CD4-positive, alpha-beta memory T cell (primary cell): ENCODE results near the gene POU6F1. TPM values are rescaled to one million over a fixed set of nuclear protein-coding genes. Genes with fewer than 3 reads are reported as not detected.

Experiments
- CTCF ChIA-PET: fragments of 350-600 bp; sonication (Branson Sonifier 250); formaldehyde crosslinking; loops from one replicate; lab custom pipeline; 2021; ENCODE audit warnings: inconsistent platforms; ENCODE audit not compliant: partially characterized antibody; lab: Charles Lee
- POLR2A ChIA-PET: fragments of 350-600 bp; sonication (Branson Sonifier 250); formaldehyde crosslinking; loops from one replicate; lab custom pipeline; 2021; ENCODE audit not compliant: partially characterized antibody; lab: Charles Lee
- DNase-seq, 5 donors: peaks; one replicate each; pipeline versions ENCODE4 v3.0.0 to v3.0.0-alpha.2; 2020 to 2022; ENCODE audit warnings: mixed read lengths in 1 of 5
- H3K27ac ChIP-seq: one replicate; pipeline ENCODE4 v1.7.0; 2013; ENCODE audit warnings: low read depth, low read length
- H3K27me3 ChIP-seq: 2 replicates; pipeline ENCODE4 v1.7.0; 2013; ENCODE audit warnings: mild to moderate bottlenecking, low read length, moderate library complexity; ENCODE audit not compliant: insufficient read depth
- H3K36me3 ChIP-seq: 2 replicates; pipeline ENCODE4 v1.7.0; 2013; ENCODE audit warnings: mild to moderate bottlenecking, low read length, moderate library complexity; ENCODE audit not compliant: insufficient read depth
- H3K4me1 ChIP-seq: 2 replicates; pipeline ENCODE4 v1.7.0; 2013; ENCODE audit warnings: mild to moderate bottlenecking, low read length, moderate library complexity; ENCODE audit not compliant: insufficient read depth
- H3K4me3 ChIP-seq, 2 donors: one replicate each; pipeline ENCODE4 v1.7.0; 2013; ENCODE audit warnings: low read length in 2 of 2, mild to moderate bottlenecking in 1 of 2
- H3K9me3 ChIP-seq, 2 donors: one replicate each; pipeline ENCODE4 v1.7.0; 2013; ENCODE audit warnings: low read length in 2 of 2, control low read depth in 1 of 2; ENCODE audit not compliant: control insufficient read depth in 1 of 2
- H3K27ac Mint-ChIP-seq, 7 donors: one replicate each; pipeline ENCODE4 v1.8.0; 2020 to 2021; ENCODE audit warnings: mixed read lengths in 7 of 7, mild to moderate bottlenecking in 6 of 7, inconsistent platforms in 3 of 7, moderate library complexity in 3 of 7
- H3K27me3 Mint-ChIP-seq, 2 donors: one replicate each; pipeline ENCODE4 v1.8.0; 2020 to 2021; ENCODE audit warnings: mixed read lengths in 2 of 2
- H3K36me3 Mint-ChIP-seq, 2 donors: one replicate each; pipeline ENCODE4 v1.8.0; 2020 to 2021; ENCODE audit warnings: mixed read lengths in 2 of 2, inconsistent platforms in 1 of 2, mild to moderate bottlenecking in 1 of 2
- H3K4me1 Mint-ChIP-seq, 4 donors: one replicate each; pipeline ENCODE4 v1.8.0; 2020 to 2021; ENCODE audit warnings: mixed read lengths in 4 of 4, mild to moderate bottlenecking in 1 of 4
- H3K4me3 Mint-ChIP-seq, 8 donors: one replicate each; pipeline ENCODE4 v1.8.0; 2020 to 2021; ENCODE audit warnings: mixed read lengths in 8 of 8, mild to moderate bottlenecking in 7 of 8, moderate library complexity in 6 of 8, inconsistent platforms in 3 of 8
- H3K9me3 Mint-ChIP-seq, 8 donors: one replicate each; pipeline ENCODE4 v1.8.0; 2020 to 2021; ENCODE audit warnings: mixed read lengths in 8 of 8, mild to moderate bottlenecking in 5 of 8, inconsistent platforms in 3 of 8, moderate library complexity in 1 of 8
- intact Hi-C: fragments of 100-400 bp; cut with micrococcal nuclease; formaldehyde crosslinking; loops from one replicate; pipeline ENCODE4 v1.15.1; 2023
- polyA plus RNA-seq, 2 donors: library from polyadenylated mRNA; unstranded; fragments of 300-500 nt; fragmentation: Illumina TruSeq; gene quantifications; one replicate each; pipeline ENCODE4 v1.2.3, GENCODE V29; 2021
- total RNA-seq, 2 experiments: library from RNA; stranded (reverse); gene quantifications; one replicate each; pipeline ENCODE4 v1.2.3, GENCODE V29; 2021

POU6F1 gene
- total and polyA plus RNA-seq, 4 experiments from 2014 or later: 1.4 to 79.8 (median 40.2) TPM

DNA sequence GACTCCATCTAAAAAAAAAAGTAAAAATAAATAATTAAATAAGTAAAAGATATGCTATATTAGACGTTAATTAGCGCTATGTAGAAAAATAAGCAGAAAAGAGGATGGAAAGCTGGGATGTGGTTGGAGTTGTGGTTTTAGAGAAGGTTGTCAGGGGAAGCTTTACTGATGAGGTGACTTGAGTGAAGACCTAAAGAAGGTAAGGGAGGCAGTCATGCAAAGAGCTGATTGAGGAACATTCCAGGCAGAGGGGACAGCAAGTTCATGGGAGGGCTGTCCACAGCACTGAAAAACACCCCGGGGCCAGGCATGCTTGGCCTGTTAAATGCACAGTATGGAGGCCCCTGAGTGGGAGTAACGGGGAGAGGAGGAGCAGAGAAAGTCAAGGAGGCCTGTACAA, 36.7 kb upstream of the POU6F1 start:
- POLR2A ChIA-PET: no interaction called here
- Histone ChIP-seq H3K9me3 (no peaks in the 10 kb centered on the region), H3K27me3 (no peaks in the 10 kb centered on the region), H3K4me3 (no peak overlapping the region), H3K36me3 (no peaks in the 10 kb centered on the region), H3K4me1 (no peaks in the 10 kb centered on the region), H3K27ac (no peak overlapping the region)
- Mint-ChIP-seq H3K27ac (peak overlapping the region in 3 of 7 donors; percentile 23 to 69 (median 55)), H3K4me3 (peak overlapping the region in 1 of 8 donors; percentile 69), H3K27me3 (no peaks in the 10 kb centered on the region), H3K9me3 (no peaks in the 10 kb centered on the region), H3K36me3 (peaks cover 0 to 1% of the 10 kb centered on the region in 2 donors), H3K4me1 (peaks cover 2 to 9% (median 8%) of the 10 kb centered on the region in 4 donors)
- CTCF ChIA-PET: interaction anchor here (0.9 to 1.4 kb wide), 3 partner anchors 10 to 87 kb away, joined by 3 to 4 read pairs (median 3); no protein-coding TSS in a partner anchor
- no peak for DNase-seq
- intact Hi-C loops: no loop called here

DNA sequence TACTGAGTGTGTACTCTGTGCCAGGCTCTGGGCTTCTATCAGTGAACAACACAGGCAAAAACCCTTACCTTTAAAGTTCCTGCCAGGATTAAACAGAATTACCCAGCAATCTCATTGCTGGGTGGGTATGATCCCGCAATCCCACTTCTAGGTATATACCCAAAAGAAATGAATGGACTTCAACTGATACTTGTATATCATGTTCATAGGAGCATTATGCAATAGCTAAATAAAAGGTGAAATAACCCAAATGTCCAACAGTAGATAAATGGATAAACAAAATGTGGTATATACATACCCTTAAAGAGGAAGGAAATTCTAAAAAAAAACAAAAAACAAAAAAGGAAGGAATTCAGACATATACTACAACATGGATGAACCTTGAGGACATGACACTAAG, 35.4 kb upstream of the POU6F1 start:
- DNase-seq: no peak
- Histone ChIP-seq H3K9me3 (no peaks in the 10 kb centered on the region), H3K27ac (no peak overlapping the region), H3K36me3 (no peaks in the 10 kb centered on the region), H3K27me3 (no peaks in the 10 kb centered on the region), H3K4me1 (peaks cover 8% of the 10 kb centered on the region), H3K4me3 (no peak overlapping the region)
- H3K9me3 Mint-ChIP-seq: no peaks in the 10 kb centered on the region
- intact Hi-C loops: no loop called here
- POLR2A ChIA-PET: interaction anchor here (1.4 to 2.1 kb wide), 3 partner anchors 9 to 15 kb away, joined by 4 to 7 read pairs (median 5); partner anchors contain the start of gene DAZAP2
- CTCF ChIA-PET: interaction anchor here (0.9 to 2.4 kb wide), 7 partner anchors 10 to 555 kb away, joined by 3 to 15 read pairs (median 3); no protein-coding TSS in a partner anchor
- no peak overlapping the region for H3K4me3 Mint-ChIP-seq
- H3K27me3 Mint-ChIP-seq: no peaks in the 10 kb centered on the region
- H3K27ac Mint-ChIP-seq: peak overlapping the region in 2 of 7 donors; percentile 12 to 62
- peaks cover 0 to 1% of the 10 kb centered on the region in 2 donors for H3K36me3 Mint-ChIP-seq
- peaks cover 4 to 20% (median 12%) of the 10 kb centered on the region in 4 donors for H3K4me1 Mint-ChIP-seq

DNA sequence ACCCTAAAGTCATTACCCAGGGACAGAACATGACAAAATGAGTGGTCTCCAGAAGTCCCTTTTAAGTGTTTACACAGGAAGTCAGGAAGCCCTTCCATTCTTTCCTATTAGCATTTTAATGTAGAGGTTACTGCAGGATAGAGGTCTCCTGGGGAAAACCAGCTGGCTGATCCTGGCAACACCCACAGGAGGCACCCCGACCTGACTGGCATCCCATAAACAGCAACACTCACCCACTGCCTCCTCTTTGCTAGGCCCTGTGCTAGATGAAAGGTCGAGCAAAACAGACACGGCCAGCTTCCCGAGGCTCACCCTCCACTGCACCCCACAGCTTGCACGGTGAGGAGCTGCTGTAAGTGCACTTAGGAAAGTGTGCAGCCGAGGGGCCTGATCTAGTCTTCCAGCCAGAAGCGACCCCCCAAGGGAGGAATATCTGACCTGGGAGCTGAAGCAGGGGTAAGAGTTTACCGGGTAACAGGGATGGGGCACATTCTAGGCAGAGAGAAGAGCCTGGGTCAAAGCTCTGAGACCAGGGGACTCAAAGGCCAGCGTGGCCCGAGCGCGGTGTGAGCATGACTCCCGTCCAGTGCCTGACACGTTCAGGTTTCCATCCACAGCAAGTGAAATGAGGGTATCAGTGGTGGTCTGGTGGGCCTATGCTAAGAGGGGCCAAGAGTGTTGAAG, 29.8 kb upstream of the POU6F1 start:
- peak overlapping the region in 6 of 8 donors; percentile 20 to 59 (median 39) for H3K4me3 Mint-ChIP-seq

DNA sequence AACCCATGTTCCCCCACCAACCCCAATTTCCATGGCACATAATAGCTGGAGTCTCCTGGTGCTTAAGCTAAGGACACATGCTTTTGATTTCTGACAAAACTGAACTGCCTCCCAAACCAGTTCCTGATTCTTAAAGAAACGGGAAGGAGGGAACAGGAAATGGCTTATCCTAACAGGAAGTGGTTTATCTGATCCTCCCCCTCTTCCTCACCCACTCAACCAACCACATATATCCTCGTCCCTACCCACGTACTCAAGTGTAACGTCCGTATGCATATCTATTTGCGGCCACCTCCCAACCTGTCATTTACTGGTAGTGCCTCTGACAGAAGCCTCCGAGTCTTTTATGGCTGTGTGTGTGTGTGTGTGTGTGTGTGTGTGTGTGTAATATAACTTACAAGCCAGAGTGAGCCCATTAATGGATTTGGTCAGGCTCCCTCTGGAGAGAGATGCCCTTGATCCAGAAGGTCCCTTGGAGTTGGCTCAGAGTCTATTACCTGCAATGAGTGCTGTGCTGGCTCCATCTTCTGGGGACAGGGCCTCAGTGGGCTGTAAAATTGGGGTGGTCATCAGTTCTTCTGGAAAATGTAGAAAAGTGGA, 28.5 kb upstream of the POU6F1 start:
- ChIA-PET CTCF (interaction anchor here (1.0 to 1.2 kb wide), 3 partner anchors 28 to 200 kb away, joined by 3 to 4 read pairs (median 3); no protein-coding TSS in a partner anchor), POLR2A (interaction anchor here (1.1 to 3.2 kb wide), 4 partner anchors 8 to 84 kb away, joined by 3 to 16 read pairs (median 6); partner anchors contain the start of genes DAZAP2 and SMAGP)
- Histone ChIP-seq H3K36me3 (peaks cover 16% of the 10 kb centered on the region), H3K4me3 (no peak overlapping the region), H3K9me3 (no peaks in the 10 kb centered on the region), H3K27ac (peak overlapping the region; percentile 42), H3K4me1 (peaks cover 53% of the 10 kb centered on the region), H3K27me3 (no peaks in the 10 kb centered on the region)
- Mint-ChIP-seq H3K27me3 (no peaks in the 10 kb centered on the region), H3K36me3 (peaks cover 15 to 39% of the 10 kb centered on the region in 2 donors), H3K27ac (peak overlapping the region; percentile 88 to 100 (median 92)), H3K9me3 (peaks cover 0 to 2% (median 0%) of the 10 kb centered on the region in 8 donors), H3K4me1 (peaks cover 44 to 75% (median 55%) of the 10 kb centered on the region in 4 donors), H3K4me3 (peak overlapping the region in 7 of 8 donors; percentile 32 to 58 (median 45))
- intact Hi-C loops: no loop called here
- DNase-seq: peak; percentile 38 to 71 (median 57)

More for the DNA sequence above, 29.8 kb upstream of the POU6F1 start:
- intact Hi-C loops: no loop called here
- H3K4me3 ChIP-seq: no peak overlapping the region
- peaks cover 5% of the 10 kb centered on the region for H3K36me3 ChIP-seq
- POLR2A ChIA-PET: interaction anchor here (0.9 to 3.2 kb wide), 3 partner anchors 9 to 164 kb away, joined by 3 to 16 read pairs (median 3); partner anchors contain the start of genes CSRNP2 and DAZAP2
- Mint-ChIP-seq H3K36me3 (peaks cover 5 to 29% of the 10 kb centered on the region in 2 donors), H3K4me1 (peaks cover 38 to 61% (median 46%) of the 10 kb centered on the region in 4 donors), H3K9me3 (peaks cover 0 to 2% (median 0%) of the 10 kb centered on the region in 8 donors), H3K27me3 (no peaks in the 10 kb centered on the region), H3K27ac (peak overlapping the region; percentile 75 to 100 (median 93))
- H3K27ac ChIP-seq: peak overlapping the region; percentile 39
- CTCF ChIA-PET: interaction anchor here (1.0 kb wide), 1 partner anchor 29 kb away, joined by 3 read pairs; no protein-coding TSS in a partner anchor
- H3K9me3 ChIP-seq: no peaks in the 10 kb centered on the region
- H3K4me1 ChIP-seq: peaks cover 43% of the 10 kb centered on the region
- DNase-seq: no peak
- no peaks in the 10 kb centered on the region for H3K27me3 ChIP-seq

DNA sequence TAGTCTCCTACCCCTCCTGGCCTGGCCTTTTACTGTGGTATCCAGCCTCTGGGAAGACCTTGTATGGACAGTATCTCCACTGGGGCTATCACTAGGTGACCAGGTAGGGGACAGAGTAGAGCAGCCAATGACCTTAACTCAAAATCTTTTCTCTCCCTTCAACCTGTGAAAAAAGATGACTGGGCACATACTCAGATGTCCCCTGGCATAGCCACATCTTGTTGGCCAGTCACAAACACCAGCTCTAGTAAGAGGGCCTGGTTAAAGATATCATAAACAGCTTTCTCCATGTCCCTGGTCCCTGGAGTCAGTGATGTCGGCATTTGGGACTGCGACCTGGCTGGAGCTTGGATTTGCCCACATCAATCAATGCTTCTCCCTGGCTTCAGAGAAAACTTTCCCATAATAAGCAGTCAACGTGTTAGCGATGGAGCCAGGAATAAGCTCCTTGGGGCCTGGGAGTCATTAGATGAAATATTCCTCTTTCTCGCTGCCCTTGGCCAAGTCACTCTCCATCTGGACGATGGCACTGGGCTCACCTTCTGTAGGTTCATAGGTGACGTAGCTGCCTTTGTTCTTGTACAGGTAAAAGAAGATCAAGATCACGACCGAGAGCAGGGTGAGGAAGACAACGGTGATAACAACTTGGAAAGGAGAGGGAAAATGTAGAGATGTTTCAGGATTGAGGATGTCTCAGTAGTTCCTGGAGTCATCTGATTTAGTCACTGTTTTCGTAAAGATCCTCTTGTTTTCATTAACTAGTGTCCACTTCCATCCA, 27.8 kb upstream of the POU6F1 start:
- Histone ChIP-seq H3K4me1 (peaks cover 60% of the 10 kb centered on the region), H3K27me3 (no peaks in the 10 kb centered on the region), H3K36me3 (peaks cover 23% of the 10 kb centered on the region), H3K9me3 (no peaks in the 10 kb centered on the region), H3K4me3 (no peak overlapping the region), H3K27ac (peak overlapping the region; percentile 42)
- peaks cover 21 to 45% of the 10 kb centered on the region in 2 donors for H3K36me3 Mint-ChIP-seq
- ChIA-PET POLR2A (interaction anchor here (1.1 to 1.7 kb wide), 4 partner anchors 7 to 84 kb away, joined by 3 to 8 read pairs (median 4); partner anchors contain the start of gene SMAGP), CTCF (interaction anchor here (1.2 kb wide), 2 partner anchors 29 to 199 kb away, joined by 3 to 4 read pairs; no protein-coding TSS in a partner anchor)
- peaks cover 47 to 79% (median 61%) of the 10 kb centered on the region in 4 donors for H3K4me1 Mint-ChIP-seq
- H3K9me3 Mint-ChIP-seq: peaks cover 0 to 2% (median 0%) of the 10 kb centered on the region in 8 donors
- peak in 1 of 5 donors; percentile 14 for DNase-seq
- intact Hi-C loops: no loop called here
- peak overlapping the region in 7 of 8 donors; percentile 25 to 56 (median 44) for H3K4me3 Mint-ChIP-seq
- H3K27me3 Mint-ChIP-seq: no peaks in the 10 kb centered on the region
- H3K27ac Mint-ChIP-seq: peak overlapping the region; percentile 88 to 100 (median 92)

DNA sequence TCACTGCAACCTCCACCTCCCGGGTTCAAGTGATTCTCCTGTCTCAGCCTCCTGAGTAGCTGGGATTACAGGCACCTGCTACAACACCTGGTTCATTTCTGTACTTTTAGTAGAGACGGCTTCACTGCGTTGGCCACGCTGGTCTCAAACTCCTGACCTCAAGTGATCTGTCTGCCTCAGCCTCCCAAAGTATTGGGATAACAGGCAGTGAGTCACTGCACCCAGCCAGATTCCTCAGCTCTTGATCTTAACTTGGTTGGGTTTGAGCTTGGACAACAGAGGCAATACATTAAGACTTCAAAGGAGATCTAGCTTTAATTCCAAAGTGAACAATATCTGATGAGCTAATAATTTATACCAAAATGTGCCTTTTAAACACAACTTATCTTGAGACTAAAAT, 26.4 kb upstream of the POU6F1 start:
- H3K27ac ChIP-seq: peak overlapping the region; percentile 0
- Mint-ChIP-seq H3K27ac (peak overlapping the region; percentile 22 to 100 (median 44)), H3K4me1 (peaks cover 51 to 91% (median 71%) of the 10 kb centered on the region in 4 donors), H3K4me3 (peak overlapping the region in 2 of 8 donors; percentile 1 to 35), H3K9me3 (peaks cover 0 to 2% (median 0%) of the 10 kb centered on the region in 8 donors), H3K36me3 (peaks cover 27 to 57% of the 10 kb centered on the region in 2 donors), H3K27me3 (no peaks in the 10 kb centered on the region)
- peaks cover 32% of the 10 kb centered on the region for H3K36me3 ChIP-seq
- H3K27me3 ChIP-seq: no peaks in the 10 kb centered on the region
- POLR2A ChIA-PET: interaction anchor here (0.7 to 8.7 kb wide), 8 partner anchors 9 to 232 kb away, joined by 3 to 177 read pairs (median 4); partner anchors contain the start of gene POU6F1
- CTCF ChIA-PET: interaction anchor here (0.6 to 1.9 kb wide), 5 partner anchors 7 to 649 kb away, joined by 3 to 10 read pairs (median 4); partner anchors contain the start of genes POU6F1 and SMAGP
- no peak overlapping the region for H3K4me3 ChIP-seq
- intact Hi-C loops: no loop called here
- H3K9me3 ChIP-seq: no peaks in the 10 kb centered on the region
- peaks cover 71% of the 10 kb centered on the region for H3K4me1 ChIP-seq
- DNase-seq: no peak
